Measurements from ENCODE around the gene ICAM4. TPM values are rescaled to one million over a fixed set of nuclear protein-coding genes. Genes with fewer than 3 reads are reported as not detected.
A peak's percentile ranks its signal among the peaks of the same experiment; 100 is the strongest.

Gene ICAM4
- total and polyA plus RNA-seq, 9 of the 15 experiments (the other 6 are each of a cell fraction or from before 2014, with no cell fraction given), result 14.1 to 86.1 (median 29.6) TPM

GRCh38 chr19:10315335-10316214, 28.8 kb downstream of the ICAM4 start, which contains the start of gene FDX2 (continued):
- TF ChIP-seq, protein P1, sequence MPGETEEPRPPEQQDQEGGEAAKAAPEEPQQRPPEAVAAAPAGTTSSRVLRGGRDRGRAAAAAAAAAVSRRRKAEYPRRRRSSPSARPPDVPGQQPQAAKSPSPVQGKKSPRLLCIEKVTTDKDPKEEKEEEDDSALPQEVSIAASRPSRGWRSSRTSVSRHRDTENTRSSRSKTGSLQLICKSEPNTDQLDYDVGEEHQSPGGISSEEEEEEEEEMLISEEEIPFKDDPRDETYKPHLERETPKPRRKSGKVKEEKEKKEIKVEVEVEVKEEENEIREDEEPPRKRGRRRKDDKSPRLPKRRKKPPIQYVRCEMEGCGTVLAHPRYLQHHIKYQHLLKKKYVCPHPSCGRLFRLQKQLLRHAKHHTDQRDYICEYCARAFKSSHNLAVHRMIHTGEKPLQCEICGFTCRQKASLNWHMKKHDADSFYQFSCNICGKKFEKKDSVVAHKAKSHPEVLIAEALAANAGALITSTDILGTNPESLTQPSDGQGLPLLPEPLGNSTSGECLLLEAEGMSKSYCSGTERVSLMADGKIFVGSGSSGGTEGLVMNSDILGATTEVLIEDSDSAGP (CRISPR knock-in tag; IDR thresholded peaks at IDR 0.05), result no peak
- TF ChIP-seq ZNF586 (CRISPR knock-in tag; conservative IDR thresholded peaks at IDR 0.05), result no peak
- TF ChIP-seq SRSF3 (IDR thresholded peaks at IDR 0.05; ENCODE audit: insufficient read depth, low read length), result no peak
- TF ChIP-seq SMARCA5 (IDR thresholded peaks at IDR 0.05), result no peak
- TF ChIP-seq, protein P2, sequence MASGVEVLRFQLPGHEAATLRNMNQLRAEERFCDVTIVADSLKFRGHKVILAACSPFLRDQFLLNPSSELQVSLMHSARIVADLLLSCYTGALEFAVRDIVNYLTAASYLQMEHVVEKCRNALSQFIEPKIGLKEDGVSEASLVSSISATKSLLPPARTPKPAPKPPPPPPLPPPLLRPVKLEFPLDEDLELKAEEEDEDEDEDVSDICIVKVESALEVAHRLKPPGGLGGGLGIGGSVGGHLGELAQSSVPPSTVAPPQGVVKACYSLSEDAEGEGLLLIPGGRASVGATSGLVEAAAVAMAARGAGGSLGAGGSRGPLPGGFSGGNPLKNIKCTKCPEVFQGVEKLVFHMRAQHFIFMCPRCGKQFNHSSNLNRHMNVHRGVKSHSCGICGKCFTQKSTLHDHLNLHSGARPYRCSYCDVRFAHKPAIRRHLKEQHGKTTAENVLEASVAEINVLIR (CRISPR knock-in tag; IDR thresholded peaks at IDR 0.05), result no peak
- TF ChIP-seq SPI1 (IDR thresholded peaks at IDR 0.05; ENCODE audit: borderline replicate concordance, low read depth, low read length), result no peak
- no peak for TF ChIP-seq MECOM (CRISPR knock-in tag; IDR thresholded peaks at IDR 0.05)
- TF ChIP-seq ZNF23 (CRISPR knock-in tag; IDR thresholded peaks at IDR 0.05), result no peak
- TF ChIP-seq TBL1XR1 (IDR thresholded peaks at IDR 0.05; ENCODE audit: low read length in 2 of 2), result no peak
- TF ChIP-seq ZZZ3 (IDR thresholded peaks at IDR 0.05), result no peak
- peak; percentile 93 for TF ChIP-seq SIN3B (IDR thresholded peaks at IDR 0.05; ENCODE audit: low read depth)
- TF ChIP-seq, protein P3, sequence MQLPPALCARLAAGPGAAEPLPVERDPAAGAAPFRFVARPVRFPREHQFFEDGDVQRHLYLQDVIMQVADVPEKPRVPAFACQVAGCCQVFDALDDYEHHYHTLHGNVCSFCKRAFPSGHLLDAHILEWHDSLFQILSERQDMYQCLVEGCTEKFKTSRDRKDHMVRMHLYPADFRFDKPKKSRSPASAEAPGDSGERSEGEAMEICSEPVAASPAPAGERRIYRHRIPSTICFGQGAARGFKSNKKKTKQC (CRISPR knock-in tag; IDR thresholded peaks at IDR 0.05), result no peak
- no peak for TF ChIP-seq ZNF41 (CRISPR knock-in tag; conservative IDR thresholded peaks at IDR 0.05)
- TF ChIP-seq, protein P4, sequence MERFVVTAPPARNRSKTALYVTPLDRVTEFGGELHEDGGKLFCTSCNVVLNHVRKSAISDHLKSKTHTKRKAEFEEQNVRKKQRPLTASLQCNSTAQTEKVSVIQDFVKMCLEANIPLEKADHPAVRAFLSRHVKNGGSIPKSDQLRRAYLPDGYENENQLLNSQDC (CRISPR knock-in tag; IDR thresholded peaks at IDR 0.05), result no peak
- TF ChIP-seq ZNF644 (tag; IDR thresholded peaks at IDR 0.05; ENCODE audit: low read depth), result 0 out of 2 replicates have a peak, but pooled peaks have one; percentile 35
- TF ChIP-seq FOXJ2 (tag; IDR thresholded peaks at IDR 0.05), result no peak
- TF ChIP-seq ZNF431 (CRISPR knock-in tag; IDR thresholded peaks at IDR 0.05), result no peak
- TF ChIP-seq NFATC3 (IDR thresholded peaks at IDR 0.05), result no peak
- TF ChIP-seq TARDBP (IDR thresholded peaks at IDR 0.05), result no peak
- TF ChIP-seq, protein P5, sequence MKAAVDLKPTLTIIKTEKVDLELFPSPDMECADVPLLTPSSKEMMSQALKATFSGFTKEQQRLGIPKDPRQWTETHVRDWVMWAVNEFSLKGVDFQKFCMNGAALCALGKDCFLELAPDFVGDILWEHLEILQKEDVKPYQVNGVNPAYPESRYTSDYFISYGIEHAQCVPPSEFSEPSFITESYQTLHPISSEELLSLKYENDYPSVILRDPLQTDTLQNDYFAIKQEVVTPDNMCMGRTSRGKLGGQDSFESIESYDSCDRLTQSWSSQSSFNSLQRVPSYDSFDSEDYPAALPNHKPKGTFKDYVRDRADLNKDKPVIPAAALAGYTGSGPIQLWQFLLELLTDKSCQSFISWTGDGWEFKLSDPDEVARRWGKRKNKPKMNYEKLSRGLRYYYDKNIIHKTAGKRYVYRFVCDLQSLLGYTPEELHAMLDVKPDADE (conservative IDR thresholded peaks at IDR 0.05; ENCODE audit: control insufficient read depth, low read depth, low read length), result peak; percentile 87
- no peak for TF ChIP-seq BACH1 (tag; IDR thresholded peaks at IDR 0.05)
- TF ChIP-seq RFX1 (IDR thresholded peaks at IDR 0.05), result no peak
- TF ChIP-seq ZNF79 (CRISPR knock-in tag; IDR thresholded peaks at IDR 0.05; ENCODE audit: low read depth), result no peak
- TF ChIP-seq GABPB1 (CRISPR knock-in tag; IDR thresholded peaks at IDR 0.05), result no peak
- TF ChIP-seq GATAD2A (IDR thresholded peaks at IDR 0.05), result no peak
- no peak for TF ChIP-seq DMBX1 (CRISPR knock-in tag; IDR thresholded peaks at IDR 0.05; ENCODE audit: borderline replicate concordance)
